GM19463 (cell line): ENCODE results near the gene PAX9.

Source experiments
- ATAC-seq: cut with Tn5 transposase; IDR thresholded peaks from one replicate; pipeline ENCODE4 v1.9.1; 2021; ENCODE audit warnings: mild to moderate bottlenecking, moderate library complexity; ENCODE audit not compliant: unreplicated experiment

Gene PAX9

GRCh38 chr14:36661506-36662257 is at the start of gene PAX9:
Gene PAX9, plus strand, starts transcription at chr14:36661860. Its CDS starts 230 bp downstream, at chr14:36662090.
- peak; percentile 84 for ATAC-seq

DNA sequence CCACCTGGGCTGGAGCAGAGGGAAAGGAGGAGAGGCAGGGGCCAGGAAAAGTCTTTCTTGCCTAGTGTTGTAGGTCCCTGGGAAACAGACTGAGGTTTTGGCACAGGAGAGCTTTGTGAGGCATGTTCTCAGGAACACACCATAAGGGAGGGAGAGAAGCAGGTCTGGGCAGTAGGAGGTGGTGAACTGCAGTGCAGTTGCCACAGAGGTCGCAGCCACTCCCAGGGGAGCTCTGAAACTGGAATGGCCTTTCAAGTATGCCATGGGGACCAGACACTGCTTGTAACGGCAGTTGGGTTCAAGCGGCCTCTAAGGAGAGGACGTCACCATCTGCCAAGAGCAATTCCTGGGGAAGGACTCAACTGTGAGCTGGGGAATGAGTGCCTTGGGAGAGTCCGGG is 43.8 kb upstream of the PAX9 start:
- ATAC-seq: no peak

GRCh38 chr14:36618641-36619040 is 43.0 kb upstream of the PAX9 start:
- ATAC-seq: no peak

DNA sequence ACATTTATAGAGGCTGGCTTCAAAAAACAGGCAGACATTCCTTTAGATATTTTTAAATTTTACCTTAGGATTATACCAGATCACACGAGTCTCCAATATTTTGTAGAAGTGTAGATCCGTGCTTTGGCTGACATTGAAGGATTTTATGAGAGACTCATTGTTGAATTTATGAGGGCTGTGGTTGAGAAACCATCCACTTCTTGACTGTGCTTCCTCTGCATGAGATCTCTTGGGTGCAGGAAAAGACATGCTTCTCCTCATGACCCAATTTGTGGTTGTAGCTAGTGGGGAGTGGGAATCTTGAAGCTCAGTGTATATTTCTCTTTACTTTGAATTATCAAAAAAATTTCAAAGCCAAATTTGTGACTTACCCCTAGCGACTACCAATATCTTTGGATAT is 42.5 kb upstream of the PAX9 start:
- ATAC-seq: no peak

GRCh38 chr14:36619853-36620252 is 41.8 kb upstream of the PAX9 start:
- ATAC-seq: no peak

- no peak for ATAC-seq
These were observed 36.6 kb upstream of the PAX9 start for GRCh38 chr14:36625014-36625413.

- no peak for ATAC-seq
These were observed 36.2 kb upstream of the PAX9 start for GRCh38 chr14:36625436-36625835.

- no peak for ATAC-seq
These were observed 35.5 kb upstream of the PAX9 start for GRCh38 chr14:36626151-36626550.

DNA sequence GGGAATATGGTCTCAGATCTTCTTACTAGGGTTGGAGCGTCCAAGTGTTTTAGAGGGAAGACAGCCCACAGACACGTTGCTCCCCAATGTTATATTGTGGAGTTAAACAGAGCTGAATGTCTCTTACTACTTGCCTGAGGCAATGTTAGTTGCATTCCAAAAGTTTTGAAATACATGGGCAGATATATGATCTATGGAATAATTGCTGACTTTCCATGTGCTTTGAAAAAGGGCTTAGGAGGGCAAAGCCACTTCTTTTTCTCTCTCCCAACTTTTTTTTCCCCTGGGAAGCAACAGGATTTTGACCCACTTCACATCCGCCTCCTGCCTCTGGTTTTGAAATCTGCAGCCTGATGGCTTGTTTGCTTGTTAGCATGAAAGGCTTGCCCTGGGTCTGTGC is 33.7 kb upstream of the PAX9 start:
- no peak for ATAC-seq

GRCh38 chr14:36633580-36633979 is 28.1 kb upstream of the PAX9 start:
- ATAC-seq: no peak

DNA sequence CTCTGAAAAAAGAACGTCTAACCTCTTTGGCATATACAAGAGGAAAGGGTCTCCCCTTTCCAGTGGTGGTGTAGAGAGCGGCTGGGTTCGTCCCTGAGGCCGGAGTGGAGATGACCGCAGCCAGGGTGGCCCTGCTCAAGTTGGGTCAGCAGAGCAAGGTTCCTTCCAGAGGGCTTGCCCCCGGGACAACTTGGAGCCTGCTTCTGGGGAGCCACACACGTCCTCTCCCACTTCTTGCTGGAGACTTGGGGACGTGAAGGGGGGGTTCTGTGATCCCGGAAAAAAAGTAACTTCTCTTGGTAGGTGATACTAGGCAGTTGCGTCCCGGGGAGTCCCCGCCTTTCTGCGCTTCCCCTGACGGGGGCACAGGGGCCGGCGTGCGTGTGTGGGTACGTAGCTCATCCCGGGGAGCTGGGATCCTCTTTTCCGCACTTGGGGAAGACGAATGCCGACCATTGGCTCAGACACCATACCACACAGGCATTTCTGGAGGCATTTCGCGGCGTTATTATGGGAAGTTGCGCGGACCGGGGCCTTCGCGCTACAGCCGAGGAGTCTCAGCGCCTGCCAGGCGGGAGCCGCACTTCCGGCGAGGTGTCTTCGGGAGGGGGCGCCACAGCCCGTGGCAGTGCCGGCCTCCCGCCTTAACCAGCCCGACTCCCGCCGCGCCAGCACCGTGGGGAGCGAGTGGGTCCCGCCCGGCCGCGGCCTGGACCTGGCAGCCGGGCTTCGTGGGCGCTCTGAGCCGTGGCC is 14.8 kb upstream of the PAX9 start:
- no peak for ATAC-seq

DNA sequence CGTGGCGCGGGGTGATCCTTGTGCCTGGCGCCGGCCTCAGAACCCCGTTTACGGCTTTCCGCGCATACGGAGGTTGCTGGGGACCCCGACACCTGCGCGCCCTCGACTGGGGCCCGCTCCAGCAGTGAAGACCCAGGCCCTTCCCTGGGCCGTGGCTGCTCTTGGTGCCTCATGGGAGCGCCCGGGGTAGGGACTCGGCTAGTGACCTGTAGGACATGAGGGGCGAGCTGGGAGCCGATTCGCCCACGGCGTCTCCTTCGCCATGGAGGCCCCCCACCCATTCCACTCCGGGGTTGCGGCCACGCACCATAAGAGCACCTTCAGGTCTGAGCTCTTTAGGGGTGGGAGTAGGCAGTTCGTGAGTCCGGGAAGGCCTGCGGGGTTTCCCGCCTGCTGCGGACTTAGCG is 14.2 kb upstream of the PAX9 start:
- no peak for ATAC-seq

- no peak for ATAC-seq
These were observed 13.6 kb upstream of the PAX9 start for GRCh38 chr14:36647824-36648753.

DNA sequence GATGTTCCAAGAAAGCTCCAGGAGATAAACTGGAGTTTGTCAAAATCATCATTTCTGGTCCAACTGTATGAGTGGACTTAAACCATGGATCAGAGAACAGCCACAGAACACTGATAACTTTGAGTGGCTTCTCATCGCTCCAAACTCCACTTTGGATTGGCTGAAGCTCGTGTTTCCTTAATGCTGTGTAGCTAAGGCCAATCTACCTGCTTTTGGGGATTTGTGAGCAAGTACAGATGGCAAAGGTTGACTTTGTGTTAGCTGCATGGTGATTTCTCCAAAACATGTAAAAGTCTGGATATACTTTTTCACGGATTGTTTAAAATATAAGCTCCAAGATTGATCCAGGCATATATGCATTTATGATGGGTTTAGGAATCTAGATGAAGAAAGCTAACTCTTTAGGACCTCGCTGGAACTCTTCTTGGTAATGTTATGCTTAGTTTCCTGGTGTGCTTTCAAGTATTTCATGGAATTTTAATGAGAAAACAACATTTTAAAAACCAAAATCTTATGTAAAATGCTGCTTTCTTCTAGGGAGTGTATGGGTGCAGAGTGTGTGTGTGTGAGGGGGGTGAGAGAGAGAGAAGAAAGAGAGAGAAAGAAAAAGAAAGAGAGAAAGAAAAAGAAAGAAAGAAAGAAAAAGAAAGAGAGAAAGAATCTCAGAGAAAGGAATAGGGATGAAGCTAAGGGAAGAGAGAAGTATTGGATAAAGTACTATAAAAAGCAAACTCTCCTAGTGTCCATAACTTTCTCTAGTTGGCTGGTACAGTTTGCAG is 11.6 kb upstream of the PAX9 start:
- no peak for ATAC-seq

DNA sequence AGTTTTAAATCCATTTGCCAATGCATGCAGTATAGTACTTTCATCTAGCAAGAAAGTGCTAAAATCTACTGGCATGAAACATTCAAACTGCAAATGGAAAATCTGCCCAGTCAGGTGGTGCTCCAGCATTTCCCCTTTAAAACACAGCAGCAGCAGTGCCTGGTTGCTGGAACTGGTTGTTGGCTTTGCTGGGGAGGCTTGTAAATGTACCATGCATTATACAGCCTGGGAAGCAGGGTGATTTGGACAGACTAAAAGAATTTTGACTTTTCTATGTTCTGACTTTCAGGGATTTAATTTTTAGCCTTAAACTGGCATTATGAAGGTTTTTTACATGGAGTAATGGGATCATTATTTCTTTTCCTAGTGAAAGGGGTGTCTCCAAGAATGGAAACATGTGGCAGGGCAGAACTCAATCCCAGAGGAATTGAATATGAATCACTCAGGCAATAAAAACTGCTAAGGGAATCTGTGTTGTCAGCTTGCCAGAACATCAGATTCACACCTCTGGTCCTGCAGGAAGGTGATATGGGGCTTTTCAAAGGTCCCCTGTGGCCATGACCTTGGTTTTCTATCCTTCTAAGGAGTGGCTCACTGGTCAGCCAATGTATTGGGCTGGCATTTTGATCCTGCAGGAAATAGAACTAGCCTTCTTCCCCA is 9.0 kb upstream of the PAX9 start:
- no peak for ATAC-seq

- no peak for ATAC-seq
These were observed 8.2 kb upstream of the PAX9 start for GRCh38 chr14:36653413-36653812.

DNA sequence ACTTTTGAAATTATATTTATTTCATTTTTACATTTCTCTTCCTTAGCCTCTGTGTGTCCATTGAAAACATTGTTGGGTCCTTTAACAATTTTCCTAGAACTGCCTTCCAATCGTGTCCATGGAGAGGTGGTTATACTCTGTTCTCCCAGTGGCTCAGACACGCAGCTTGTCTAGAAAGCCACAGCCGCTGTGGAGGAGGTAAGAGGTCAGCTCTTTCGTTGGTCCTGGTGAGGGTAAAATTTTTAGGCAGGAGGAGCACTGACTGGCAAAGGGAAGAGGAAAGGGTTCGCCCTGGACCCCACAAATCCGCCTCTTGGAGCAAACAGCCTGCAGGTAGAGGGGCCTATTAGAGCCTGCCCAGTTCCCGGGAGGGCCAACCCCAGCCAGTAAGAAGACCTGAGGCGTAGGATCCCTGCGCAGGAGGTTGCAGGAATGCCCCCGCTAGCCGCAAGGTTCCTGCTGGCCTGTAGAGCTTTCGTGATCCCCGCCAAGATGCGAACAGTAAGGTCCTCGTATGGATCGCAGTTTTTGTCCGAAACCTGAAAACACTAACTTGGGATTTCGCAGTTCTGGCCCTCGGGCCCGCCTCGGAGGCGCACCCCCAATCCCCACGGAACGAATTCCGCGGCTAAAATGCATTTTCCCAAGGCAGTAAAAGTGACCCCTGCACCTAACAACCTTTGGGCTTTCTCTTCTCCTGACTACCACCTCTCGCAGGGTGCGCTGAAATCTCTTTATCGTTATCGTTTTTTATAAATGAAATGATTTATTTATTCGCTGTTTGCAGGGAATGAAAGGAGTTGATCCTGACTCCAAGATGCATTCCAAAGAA is 7.5 kb upstream of the PAX9 start:
- ATAC-seq: no peak

GRCh38 chr14:36654794-36655381 is 6.8 kb upstream of the PAX9 start:
- no peak for ATAC-seq

DNA sequence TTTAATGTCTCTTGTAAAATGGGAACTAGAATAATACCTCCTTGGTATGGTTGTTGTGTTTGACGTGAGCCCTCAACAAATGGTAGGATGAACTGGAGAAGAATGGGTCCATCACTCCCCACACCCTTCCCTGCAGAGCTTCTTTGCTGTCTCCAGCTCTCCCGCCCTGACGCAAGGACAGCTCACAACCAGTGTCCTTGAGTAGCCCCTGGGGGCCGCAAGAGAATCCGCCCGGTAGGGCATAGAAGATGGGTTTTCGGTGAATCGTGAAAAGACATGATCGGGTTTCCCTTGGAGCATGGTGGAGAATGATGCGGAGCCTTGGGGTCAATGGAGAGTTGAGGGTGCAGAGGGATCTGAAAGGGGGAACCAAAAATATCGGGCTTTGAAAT is 6.1 kb upstream of the PAX9 start:
- ATAC-seq: no peak
